ENCODE measurements around the gene GALNTL6. TPM values are rescaled to one million over a fixed set of nuclear protein-coding genes. Genes with fewer than 3 reads are reported as not detected.

GALNTL6 gene
- total and polyA plus RNA-seq, 3 donors from 2014 or later: 2.9 to 6.2 (median 4.9) TPM

DNA sequence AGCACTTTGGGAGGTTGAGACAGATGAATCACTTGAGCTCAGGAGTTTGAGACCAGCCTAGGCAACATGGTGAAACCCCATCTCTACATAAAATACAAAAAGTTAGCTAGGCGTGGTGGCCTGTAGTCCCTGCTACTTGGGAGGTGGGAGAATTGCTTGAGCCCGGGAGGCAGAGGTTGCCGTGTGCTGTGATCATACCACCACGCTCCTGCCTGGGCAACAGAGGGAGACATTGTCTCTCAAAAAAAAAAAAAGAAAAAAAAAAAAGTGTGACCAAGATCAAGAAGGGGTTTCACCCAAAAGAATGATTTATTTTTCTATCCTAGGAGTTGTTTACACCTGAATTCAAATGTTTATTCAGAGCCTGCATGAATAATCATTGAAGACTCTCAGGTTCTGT, 783.0 kb downstream of the GALNTL6 start:
- TF ChIP-seq, protein P1, sequence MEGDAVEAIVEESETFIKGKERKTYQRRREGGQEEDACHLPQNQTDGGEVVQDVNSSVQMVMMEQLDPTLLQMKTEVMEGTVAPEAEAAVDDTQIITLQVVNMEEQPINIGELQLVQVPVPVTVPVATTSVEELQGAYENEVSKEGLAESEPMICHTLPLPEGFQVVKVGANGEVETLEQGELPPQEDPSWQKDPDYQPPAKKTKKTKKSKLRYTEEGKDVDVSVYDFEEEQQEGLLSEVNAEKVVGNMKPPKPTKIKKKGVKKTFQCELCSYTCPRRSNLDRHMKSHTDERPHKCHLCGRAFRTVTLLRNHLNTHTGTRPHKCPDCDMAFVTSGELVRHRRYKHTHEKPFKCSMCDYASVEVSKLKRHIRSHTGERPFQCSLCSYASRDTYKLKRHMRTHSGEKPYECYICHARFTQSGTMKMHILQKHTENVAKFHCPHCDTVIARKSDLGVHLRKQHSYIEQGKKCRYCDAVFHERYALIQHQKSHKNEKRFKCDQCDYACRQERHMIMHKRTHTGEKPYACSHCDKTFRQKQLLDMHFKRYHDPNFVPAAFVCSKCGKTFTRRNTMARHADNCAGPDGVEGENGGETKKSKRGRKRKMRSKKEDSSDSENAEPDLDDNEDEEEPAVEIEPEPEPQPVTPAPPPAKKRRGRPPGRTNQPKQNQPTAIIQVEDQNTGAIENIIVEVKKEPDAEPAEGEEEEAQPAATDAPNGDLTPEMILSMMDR (IDR thresholded peaks at IDR 0.05): no peak
- DNase-seq: no peak
- H3K36me3 ChIP-seq (ENCODE audit: low read depth, missing control alignments): no peaks in the 10 kb centered on the region
- H3K27ac ChIP-seq: no peak overlapping the region
- H3K4me3 ChIP-seq: no peak overlapping the region
- H3K27me3 ChIP-seq: no peaks in the 10 kb centered on the region
- H3K4me1 ChIP-seq: no peaks in the 10 kb centered on the region
- H3K9me3 ChIP-seq: no peaks in the 10 kb centered on the region
- intact Hi-C loops (cut with DNase I; ENCODE audit: low total_unique reads): no loop called here
- 62 to 63% methylated on average over 4 of the region's 4 CpGs for WGBS, 2 donors

DNA sequence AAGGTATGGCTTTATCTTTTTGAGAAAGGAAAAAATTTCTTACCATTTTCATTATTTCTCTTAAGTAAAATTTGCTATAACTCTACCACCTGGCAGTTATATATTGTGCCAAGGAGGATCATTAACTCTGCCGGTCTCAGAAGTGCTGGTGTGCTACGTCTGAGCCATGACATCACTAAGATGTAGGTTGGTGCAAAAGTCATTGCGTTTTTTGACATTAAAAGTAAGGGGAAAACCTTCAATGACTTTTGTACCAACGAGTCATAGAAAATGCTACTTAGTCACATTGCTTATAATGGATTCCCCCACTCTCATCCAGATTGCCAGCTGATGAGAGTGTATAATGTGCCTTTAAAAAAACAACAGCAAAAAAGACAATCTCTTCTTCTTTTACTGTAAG, 786.4 kb downstream of the GALNTL6 start:
- no peak for DNase-seq
- H3K9me3 ChIP-seq: no peaks in the 10 kb centered on the region
- no peaks in the 10 kb centered on the region for H3K4me1 ChIP-seq
- H3K4me3 ChIP-seq: no peak overlapping the region
- intact Hi-C loops (cut with DNase I; ENCODE audit: low total_unique reads): no loop called here
- 87 to 94% methylated on average over 4 of the region's 4 CpGs for WGBS, 2 donors
- H3K27me3 ChIP-seq: no peaks in the 10 kb centered on the region
- no peaks in the 10 kb centered on the region for H3K36me3 ChIP-seq (ENCODE audit: low read depth, missing control alignments)
- TF ChIP-seq, protein P1 (IDR thresholded peaks at IDR 0.05): no peak
- TF ChIP-seq POLR2A (IDR thresholded peaks at IDR 0.05): no peak
- no peak overlapping the region for H3K27ac ChIP-seq

DNA sequence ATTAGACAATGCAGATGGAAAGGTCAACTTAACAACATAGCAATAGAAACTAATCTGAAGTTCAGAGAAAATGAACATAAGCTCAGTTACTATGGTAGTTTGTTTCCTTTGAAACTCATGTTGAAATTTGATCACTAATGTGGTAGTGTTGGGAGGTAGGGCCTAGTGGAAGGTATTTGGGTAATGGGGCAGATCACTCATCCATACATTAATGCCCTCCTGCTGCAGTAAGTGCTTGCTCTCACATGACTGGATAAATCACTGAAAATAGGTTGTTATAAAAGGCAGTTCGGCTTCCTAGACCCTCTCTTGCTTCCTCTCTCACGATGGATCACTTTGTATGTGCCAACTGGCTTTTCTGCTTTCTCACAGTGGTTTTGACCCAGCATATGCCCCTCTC, 788.0 kb downstream of the GALNTL6 start:
- no peaks in the 10 kb centered on the region for H3K27me3 ChIP-seq
- no peaks in the 10 kb centered on the region for H3K36me3 ChIP-seq (ENCODE audit: low read depth, missing control alignments)
- TF ChIP-seq, protein P1 (IDR thresholded peaks at IDR 0.05): no peak
- no peak for TF ChIP-seq POLR2A (IDR thresholded peaks at IDR 0.05)
- 43 to 82% methylated on average over 1 to 2 of the region's 2 CpGs for WGBS, 2 donors
- no peak overlapping the region for H3K4me3 ChIP-seq
- intact Hi-C loops (cut with DNase I; ENCODE audit: low total_unique reads): no loop called here
- DNase-seq: no peak
- no peaks in the 10 kb centered on the region for H3K4me1 ChIP-seq
- H3K27ac ChIP-seq: no peak overlapping the region
- no peaks in the 10 kb centered on the region for H3K9me3 ChIP-seq

DNA sequence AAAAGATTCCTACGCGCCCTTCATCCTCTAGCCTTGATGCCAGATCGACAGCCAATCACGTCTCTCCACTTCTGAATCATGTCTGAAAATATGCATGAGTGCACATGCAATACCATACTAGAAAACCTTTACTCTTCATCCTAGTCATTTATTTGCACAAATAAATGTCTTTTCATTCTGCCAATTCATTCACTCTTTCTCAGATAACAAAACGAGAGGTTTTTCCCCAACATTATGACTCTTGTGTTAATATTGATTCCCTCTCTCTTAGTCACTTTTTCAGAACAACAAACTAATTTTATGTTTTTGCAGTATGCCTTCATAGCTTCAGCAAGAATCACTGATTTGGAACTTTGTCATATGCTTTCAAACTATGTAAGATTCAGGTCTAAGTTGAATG, 806.0 kb downstream of the GALNTL6 start:
- intact Hi-C loops (cut with DNase I; ENCODE audit: low total_unique reads): no loop called here
- H3K36me3 ChIP-seq (ENCODE audit: low read depth, missing control alignments): no peaks in the 10 kb centered on the region
- H3K4me1 ChIP-seq: no peaks in the 10 kb centered on the region
- WGBS, 2 donors: 74 to 79% methylated on average over 5 of the region's 5 CpGs
- no peak overlapping the region for H3K27ac ChIP-seq
- TF ChIP-seq, protein P1 (IDR thresholded peaks at IDR 0.05): no peak
- TF ChIP-seq POLR2A (IDR thresholded peaks at IDR 0.05): no peak
- no peaks in the 10 kb centered on the region for H3K9me3 ChIP-seq
- H3K27me3 ChIP-seq: no peaks in the 10 kb centered on the region
- no peak overlapping the region for H3K4me3 ChIP-seq
- no peak for DNase-seq

DNA sequence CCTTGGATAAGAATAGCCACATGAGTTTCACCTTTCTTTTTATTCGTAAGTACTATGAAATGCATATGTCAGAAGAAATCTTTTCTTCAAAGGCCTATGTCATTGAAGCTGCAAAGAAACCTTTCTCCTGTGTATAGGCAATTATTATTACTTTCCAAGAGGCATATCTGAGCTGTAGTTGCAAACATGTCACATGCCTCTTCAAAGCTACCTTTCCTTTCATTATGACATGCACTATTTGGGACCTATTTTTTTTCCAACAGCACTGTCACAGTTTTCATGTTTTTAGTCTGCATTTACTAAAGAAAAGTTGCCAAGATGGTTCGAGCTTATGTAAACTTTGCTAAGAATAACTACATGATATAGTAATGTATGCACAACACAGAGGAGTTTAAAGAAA, 806.6 kb downstream of the GALNTL6 start:
- TF ChIP-seq, protein P1 (IDR thresholded peaks at IDR 0.05): no peak

More for the DNA sequence above, 806.6 kb downstream of the GALNTL6 start:
- Histone ChIP-seq H3K4me3 (no peak overlapping the region), H3K27ac (no peak overlapping the region), H3K36me3 (ENCODE audit: low read depth, missing control alignments) (no peaks in the 10 kb centered on the region), H3K27me3 (no peaks in the 10 kb centered on the region), H3K4me1 (no peaks in the 10 kb centered on the region), H3K9me3 (no peaks in the 10 kb centered on the region)
- intact Hi-C loops (cut with DNase I; ENCODE audit: low total_unique reads): no loop called here
- 86 to 91% methylated on average over 2 of the region's 2 CpGs for WGBS, 2 donors
- DNase-seq: no peak

Measured in testis (tissue), 3 donors.